Liver (tissue), 9 donors: ENCODE measurements around the gene EXOSC5. TPM values are rescaled to one million over a fixed set of nuclear protein-coding genes. Genes with fewer than 3 reads are reported as not detected.

Experiments
- DNase-seq: peaks from one replicate; pipeline ENCODE4 v3.0.0-alpha.2; 2017; ENCODE audit warnings: low spot score
- H3K27ac ChIP-seq, 2 donors: one replicate each; pipeline ENCODE4 v1.7.0; 2013; ENCODE audit warnings: inconsistent platforms in 2 of 2, low read length in 2 of 2, control low read depth in 1 of 2, low read depth in 1 of 2, mild to moderate bottlenecking in 1 of 2
- H3K27me3 ChIP-seq, 4 donors: one replicate each; pipeline versions ENCODE4 v1.6.1 to v1.7.0; 2013; ENCODE audit warnings: low read length in 3 of 4, inconsistent platforms in 1 of 4, mild to moderate bottlenecking in 1 of 4, moderate library complexity in 1 of 4; ENCODE audit not compliant: control insufficient read depth in 4 of 4, insufficient read depth in 4 of 4
- H3K36me3 ChIP-seq, 4 donors: one replicate each; pipeline versions ENCODE4 v1.6.1 to v1.7.0; 2013; ENCODE audit warnings: low read length in 3 of 4, mild to moderate bottlenecking in 3 of 4, low read depth in 1 of 4, moderate library complexity in 1 of 4; ENCODE audit not compliant: control insufficient read depth in 4 of 4, insufficient read depth in 3 of 4
- H3K4me1 ChIP-seq, 4 donors: one replicate each; pipeline versions ENCODE4 v1.6.1 to v1.7.0; 2013; ENCODE audit warnings: low read length in 3 of 4, mild to moderate bottlenecking in 3 of 4, moderate library complexity in 1 of 4; ENCODE audit not compliant: control insufficient read depth in 4 of 4, insufficient read depth in 4 of 4
- H3K4me3 ChIP-seq, 3 donors: one replicate each; pipeline versions ENCODE4 v1.6.1 to v1.7.0; 2013; ENCODE audit warnings: low read length in 3 of 3, control low read depth in 1 of 3, low read depth in 1 of 3, mild to moderate bottlenecking in 1 of 3
- H3K9ac ChIP-seq, 2 donors: one replicate each; pipeline ENCODE4 v1.7.0; 2013; ENCODE audit warnings: low read length in 2 of 2, mild to moderate bottlenecking in 2 of 2, moderate library complexity in 2 of 2, control low read depth in 1 of 2, low read depth in 1 of 2
- H3K9me3 ChIP-seq, 4 donors: one replicate each; pipeline versions ENCODE4 v1.6.1 to v1.7.0; 2013; ENCODE audit warnings: low read length in 3 of 4; ENCODE audit not compliant: control insufficient read depth in 4 of 4
- ATF3 ChIP-seq: IDR thresholded peaks from 2 replicates; pipeline ENCODE4 v1.6.1; 2016; ENCODE audit warnings: antibody characterized with exemption
- CTCF ChIP-seq: fragments of 150-350 bp; IDR thresholded peaks from 2 replicates; pipeline ENCODE4 v1.5.1; 2017; ENCODE audit warnings: improper control_type of control experiment, low read depth, low read length; ENCODE audit not compliant: missing input control
- EGR1 ChIP-seq, 2 donors: IDR thresholded peaks; 2 replicates each; pipeline ENCODE4 v1.6.1; 2016 to 2018; ENCODE audit warnings: antibody characterized with exemption in 2 of 2, low read depth in 2 of 2
- FOXA1 ChIP-seq: IDR thresholded peaks from 2 replicates; pipeline ENCODE4 v1.6.1; 2016; ENCODE audit warnings: antibody characterized with exemption
- FOXA2 ChIP-seq: IDR thresholded peaks from 2 replicates; pipeline ENCODE4 v1.6.1; 2016; ENCODE audit warnings: antibody characterized with exemption
- GABPA ChIP-seq, 2 donors: IDR thresholded peaks in 1 of 2; conservative IDR thresholded peaks in 1 of 2; 2 replicates each; pipeline ENCODE4 v1.6.1; 2016; ENCODE audit warnings: antibody characterized with exemption in 2 of 2, mild to moderate bottlenecking in 1 of 2, moderate library complexity in 1 of 2
- HNF4A ChIP-seq, 2 donors: conservative IDR thresholded peaks; 2 replicates each; pipeline ENCODE4 v1.6.1; 2016; ENCODE audit warnings: antibody characterized with exemption in 2 of 2, mild to moderate bottlenecking in 2 of 2
- HNF4G ChIP-seq: IDR thresholded peaks from 2 replicates; pipeline ENCODE4 v1.6.1; 2016; ENCODE audit warnings: antibody characterized with exemption
- JUND ChIP-seq, 2 donors: IDR thresholded peaks; 2 replicates each; pipeline ENCODE4 v1.6.1; 2016; ENCODE audit warnings: antibody characterized with exemption in 2 of 2
- MAX ChIP-seq: IDR thresholded peaks from 2 replicates; pipeline ENCODE4 v1.6.1; 2016; ENCODE audit warnings: antibody characterized with exemption
- NR2F2 ChIP-seq: IDR thresholded peaks from 2 replicates; pipeline ENCODE4 v1.6.1; 2016; ENCODE audit warnings: antibody characterized with exemption
- RAD21 ChIP-seq, 2 donors: IDR thresholded peaks; 2 replicates each; pipeline ENCODE4 v1.6.1; 2016; ENCODE audit warnings: antibody characterized with exemption in 2 of 2, mild to moderate bottlenecking in 2 of 2
- REST ChIP-seq: IDR thresholded peaks from 2 replicates; pipeline ENCODE4 v1.6.1; 2016; ENCODE audit warnings: antibody characterized with exemption, mild to moderate bottlenecking
- RXRA ChIP-seq, 2 donors: IDR thresholded peaks; 2 replicates each; pipeline ENCODE4 v1.6.1; 2017 to 2018; ENCODE audit warnings: antibody characterized with exemption in 2 of 2, mild to moderate bottlenecking in 1 of 2
- SP1 ChIP-seq: IDR thresholded peaks from 2 replicates; pipeline ENCODE4 v1.6.1; 2018; ENCODE audit warnings: antibody characterized with exemption, mild to moderate bottlenecking
- TAF1 ChIP-seq: conservative IDR thresholded peaks from 2 replicates; pipeline ENCODE4 v1.6.1; 2016; ENCODE audit warnings: antibody characterized with exemption, mild to moderate bottlenecking
- YY1 ChIP-seq: IDR thresholded peaks from 2 replicates; pipeline ENCODE4 v1.6.1; 2016; ENCODE audit warnings: antibody characterized with exemption, mild to moderate bottlenecking
- ZBTB33 ChIP-seq: IDR thresholded peaks from 2 replicates; pipeline ENCODE4 v1.6.1; 2016; ENCODE audit warnings: antibody characterized with exemption
- WGBS: extraction: QIAGEN DNeasy Blood & Tissue Kit; methylation state at CpG from one replicate; pipeline ENCODE4 v1.1.7; 2013; 5-methylcytosine and 5-hydroxymethylcytosine counted together
- polyA plus RNA-seq, 2 donors: library from polyadenylated mRNA; stranded (reverse) in 1 of 2; unstranded in 1 of 2; fragments of 200-250 nt in 1 of 2; fragments of >200 nt in 1 of 2; fragmentation: Nextera tagmentation in 1 of 2; extraction: Ambion mirVana in 1 of 2; gene quantifications; one replicate each; pipeline versions ENCODE4 v1.2.1 to v1.2.3, GENCODE V29; 2013 to 2015
- total RNA-seq, 2 donors: library from RNA; depleted of rRNA; stranded (reverse); fragments of >200 nt; gene quantifications; one replicate each; pipeline ENCODE4 v1.2.3, GENCODE V29; 2014
- donor health status: healthy.
- donor health status: healthy.
- donor health status: healthy.
- donor health status: healthy.
- donor health status: healthy.

EXOSC5 gene
- total and polyA plus RNA-seq, 4 donors: 8.3 to 26.7 (median 18.9) TPM

GRCh38 chr19:41441321-41441945 is 44.3 kb upstream of the EXOSC5 start (continued):
- no peak for TF ChIP-seq CTCF

- 1% methylated on average over 40 of the region's 40 CpGs for WGBS
- peak within 1 kb of the TSS; percentile 64 to 88 for H3K9ac ChIP-seq
- peak; percentile 93 for TF ChIP-seq ZBTB33
- no peak for TF ChIP-seq FOXA1
- TF ChIP-seq REST: peak; percentile 74
- TF ChIP-seq MAX: peak; percentile 91
- no peak for TF ChIP-seq TAF1
- TF ChIP-seq RXRA (IDR thresholded peaks at IDR 0.05): peak; percentile 55 to 59
- TF ChIP-seq RAD21 (IDR thresholded peaks at IDR 0.05): peak; percentile 62 to 77
- peak; percentile 77 for TF ChIP-seq SP1
- TF ChIP-seq JUND (IDR thresholded peaks at IDR 0.05): no peak
- peak; percentile 43 for TF ChIP-seq ATF3
- peak; percentile 25 for TF ChIP-seq CTCF
- TF ChIP-seq HNF4G: no peak
- TF ChIP-seq GABPA (IDR thresholded peaks at IDR 0.05 in 1 of 2, conservative IDR thresholded peaks at IDR 0.05 in 1 of 2): peak; percentile 57 to 88
- peak; percentile 99 for TF ChIP-seq YY1
- peak; percentile 22 to 41 for TF ChIP-seq HNF4A (conservative IDR thresholded peaks at IDR 0.05)
- TF ChIP-seq FOXA2: no peak
- TF ChIP-seq NR2F2: peak; percentile 58
- TF ChIP-seq EGR1 (IDR thresholded peaks at IDR 0.05; ENCODE audit: low read depth in 2 of 2): peak in 1 of 2 donors; percentile 14
- H3K4me1 ChIP-seq: peaks cover 0 to 13% (median 6%) of the 10 kb centered on the region in 4 donors
- H3K4me3 ChIP-seq: peak within 1 kb of the TSS; percentile 53 to 99 (median 95)
- peak within 1 kb of the TSS; percentile 84 to 96 for H3K27ac ChIP-seq
- H3K36me3 ChIP-seq: peaks cover 0 to 7% (median 2%) of the 10 kb centered on the region in 4 donors
- H3K27me3 ChIP-seq: no peaks in the 10 kb centered on the region
- DNase-seq: peak; percentile 91
- H3K9me3 ChIP-seq: no peaks in the 10 kb centered on the region
Observed at GRCh38 chr19:41439441-41440222, 42.5 kb upstream of the EXOSC5 start, which contains the start of gene DMAC2. DMAC2 (minus strand) TSS chr19:41439912; CDS start chr19:41439899, 13 bp downstream.
